Osteoblast (primary cell): ENCODE measurements around the gene EYA4. TPM values are rescaled to one million over a fixed set of nuclear protein-coding genes. Genes with fewer than 3 reads are reported as not detected.

ENCODE experiments used
- DNase-seq: peaks from one replicate; pipeline ENCODE4 v3.0.0; 2011; ENCODE audit warnings: low spot score, mixed read lengths; ENCODE audit not compliant: insufficient read length; ENCODE audit errors: missing footprints
- H2AFZ ChIP-seq: 2 replicates; pipeline ENCODE4 v1.6.0; 2011; ENCODE audit warnings: mild to moderate bottlenecking, low read length
- H3K27ac ChIP-seq: 2 replicates; pipeline ENCODE4 v1.5.1; 2011; ENCODE audit warnings: mild to moderate bottlenecking, low read depth, low read length, moderate library complexity
- H3K27me3 ChIP-seq: 2 replicates; pipeline ENCODE4 v1.6.0; 2012; ENCODE audit warnings: mild to moderate bottlenecking, control low read depth, inconsistent platforms, low read length, moderate library complexity; ENCODE audit not compliant: insufficient read depth
- H3K36me3 ChIP-seq: 2 replicates; pipeline ENCODE4 v1.5.1; 2011; ENCODE audit warnings: mild to moderate bottlenecking, low read length, control low read depth, moderate library complexity; ENCODE audit not compliant: insufficient read depth
- H3K4me1 ChIP-seq: 2 replicates; pipeline ENCODE4 v1.5.1; 2011; ENCODE audit warnings: mild to moderate bottlenecking, low read length, control low read depth, moderate library complexity; ENCODE audit not compliant: insufficient read depth
- H3K4me2 ChIP-seq: 2 replicates; pipeline ENCODE4 v1.6.0; 2011; ENCODE audit warnings: mild to moderate bottlenecking, low read length; ENCODE audit not compliant: insufficient read depth
- H3K4me3 ChIP-seq: fragments of 200-600 bp; sonication (generic); 3 replicates; pipeline ENCODE4 v1.5.1; 2012; ENCODE audit warnings: mild to moderate bottlenecking, low read length, inconsistent platforms; ENCODE audit not compliant: insufficient read depth
- H3K79me2 ChIP-seq: 2 replicates; pipeline ENCODE4 v1.6.0; 2012; ENCODE audit warnings: mild to moderate bottlenecking, low read length, control low read depth, inconsistent platforms; ENCODE audit not compliant: insufficient read depth
- H3K9me3 ChIP-seq: 2 replicates; pipeline ENCODE4 v1.5.1; 2011; ENCODE audit warnings: low read depth, low read length, control low read depth
- H4K20me1 ChIP-seq: 2 replicates; pipeline ENCODE4 v1.6.0; 2012; ENCODE audit warnings: mild to moderate bottlenecking, low read length, control low read depth; ENCODE audit not compliant: insufficient read depth
- total RNA-seq: library from RNA; depleted of rRNA; stranded (reverse); fragments of >200 nt; gene quantifications from 2 replicates; pipeline ENCODE4 v1.2.3, GENCODE V29; 2012
- TF ChIP-seq, protein P1 (sequence below): IDR thresholded peaks from 2 replicates; pipeline ENCODE4 v1.5.1; 2011; ENCODE audit warnings: mild to moderate bottlenecking, low read depth, low read length, moderate library complexity; ENCODE audit errors: extremely low read depth

Gene EYA4
- total RNA-seq, 1 donor, result 35.5 TPM

DNA sequence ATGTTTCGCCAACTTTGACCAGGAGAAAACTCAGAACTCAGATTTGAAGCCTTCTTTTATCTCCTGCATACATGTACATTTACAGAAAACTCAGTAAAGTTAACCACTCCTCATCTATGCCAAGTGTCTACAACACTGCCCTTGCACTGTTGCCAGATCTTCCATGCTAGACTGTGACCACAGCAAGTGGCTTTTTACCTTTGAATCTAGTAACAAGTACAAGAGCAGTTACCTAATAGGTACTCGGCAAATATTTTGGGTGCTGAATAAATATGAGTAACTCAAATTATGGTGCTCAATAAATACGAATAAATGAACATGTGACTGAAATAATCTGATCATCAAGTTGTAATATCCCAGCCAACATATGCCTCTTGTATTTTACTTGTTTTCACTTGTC lies 184.9 kb downstream of the EYA4 start:
- H3K27me3 ChIP-seq, result no peaks in the 10 kb centered on the region
- H3K36me3 ChIP-seq, result no peaks in the 10 kb centered on the region
- DNase-seq, result no peak
- H3K27ac ChIP-seq, result no peak overlapping the region
- no peak overlapping the region for H3K4me2 ChIP-seq
- TF ChIP-seq, protein P1, sequence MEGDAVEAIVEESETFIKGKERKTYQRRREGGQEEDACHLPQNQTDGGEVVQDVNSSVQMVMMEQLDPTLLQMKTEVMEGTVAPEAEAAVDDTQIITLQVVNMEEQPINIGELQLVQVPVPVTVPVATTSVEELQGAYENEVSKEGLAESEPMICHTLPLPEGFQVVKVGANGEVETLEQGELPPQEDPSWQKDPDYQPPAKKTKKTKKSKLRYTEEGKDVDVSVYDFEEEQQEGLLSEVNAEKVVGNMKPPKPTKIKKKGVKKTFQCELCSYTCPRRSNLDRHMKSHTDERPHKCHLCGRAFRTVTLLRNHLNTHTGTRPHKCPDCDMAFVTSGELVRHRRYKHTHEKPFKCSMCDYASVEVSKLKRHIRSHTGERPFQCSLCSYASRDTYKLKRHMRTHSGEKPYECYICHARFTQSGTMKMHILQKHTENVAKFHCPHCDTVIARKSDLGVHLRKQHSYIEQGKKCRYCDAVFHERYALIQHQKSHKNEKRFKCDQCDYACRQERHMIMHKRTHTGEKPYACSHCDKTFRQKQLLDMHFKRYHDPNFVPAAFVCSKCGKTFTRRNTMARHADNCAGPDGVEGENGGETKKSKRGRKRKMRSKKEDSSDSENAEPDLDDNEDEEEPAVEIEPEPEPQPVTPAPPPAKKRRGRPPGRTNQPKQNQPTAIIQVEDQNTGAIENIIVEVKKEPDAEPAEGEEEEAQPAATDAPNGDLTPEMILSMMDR, result no peak
- H3K9me3 ChIP-seq, result no peaks in the 10 kb centered on the region
- no peaks in the 10 kb centered on the region for H4K20me1 ChIP-seq
- no peak overlapping the region for H3K4me3 ChIP-seq
- H3K79me2 ChIP-seq, result no peaks in the 10 kb centered on the region
- H3K4me1 ChIP-seq, result no peaks in the 10 kb centered on the region
- H2AFZ ChIP-seq, result no peak overlapping the region

GRCh38 chr6:133428295-133428694 lies 187.1 kb downstream of the EYA4 start:
- Histone ChIP-seq H2AFZ (no peak overlapping the region), H3K79me2 (no peaks in the 10 kb centered on the region), H3K36me3 (no peaks in the 10 kb centered on the region), H3K4me2 (no peak overlapping the region), H4K20me1 (no peaks in the 10 kb centered on the region), H3K9me3 (no peaks in the 10 kb centered on the region), H3K27ac (no peak overlapping the region), H3K27me3 (no peaks in the 10 kb centered on the region), H3K4me1 (no peaks in the 10 kb centered on the region), H3K4me3 (no peak overlapping the region)
- TF ChIP-seq, protein P1, result no peak
- DNase-seq, result no peak

DNA sequence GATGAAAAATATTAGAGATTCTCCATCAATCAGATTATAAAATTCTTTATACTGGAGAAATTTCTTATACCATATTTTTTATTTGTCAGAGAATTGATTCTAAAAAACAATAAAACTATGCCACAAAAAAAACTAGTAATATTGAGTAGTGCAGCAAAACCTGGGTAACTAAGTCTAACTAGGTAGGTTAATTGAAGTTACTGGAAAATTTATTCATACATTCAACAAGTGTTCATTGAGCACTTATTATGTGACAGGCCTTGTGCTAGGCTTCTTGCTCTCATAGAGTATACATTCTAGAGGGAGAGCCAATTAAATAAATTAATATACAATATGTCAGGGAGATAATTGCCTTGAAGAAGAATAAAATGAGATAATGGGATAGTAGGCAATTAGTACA lies 189.4 kb downstream of the EYA4 start:
- no peak overlapping the region for H3K4me3 ChIP-seq
- no peaks in the 10 kb centered on the region for H3K9me3 ChIP-seq
- H3K79me2 ChIP-seq, result no peaks in the 10 kb centered on the region
- TF ChIP-seq, protein P1, result no peak
- no peaks in the 10 kb centered on the region for H3K27me3 ChIP-seq
- H3K36me3 ChIP-seq, result no peaks in the 10 kb centered on the region
- DNase-seq, result no peak
- H3K4me1 ChIP-seq, result no peaks in the 10 kb centered on the region
- H3K27ac ChIP-seq, result no peak overlapping the region
- H2AFZ ChIP-seq, result no peak overlapping the region
- no peaks in the 10 kb centered on the region for H4K20me1 ChIP-seq
- no peak overlapping the region for H3K4me2 ChIP-seq

DNA sequence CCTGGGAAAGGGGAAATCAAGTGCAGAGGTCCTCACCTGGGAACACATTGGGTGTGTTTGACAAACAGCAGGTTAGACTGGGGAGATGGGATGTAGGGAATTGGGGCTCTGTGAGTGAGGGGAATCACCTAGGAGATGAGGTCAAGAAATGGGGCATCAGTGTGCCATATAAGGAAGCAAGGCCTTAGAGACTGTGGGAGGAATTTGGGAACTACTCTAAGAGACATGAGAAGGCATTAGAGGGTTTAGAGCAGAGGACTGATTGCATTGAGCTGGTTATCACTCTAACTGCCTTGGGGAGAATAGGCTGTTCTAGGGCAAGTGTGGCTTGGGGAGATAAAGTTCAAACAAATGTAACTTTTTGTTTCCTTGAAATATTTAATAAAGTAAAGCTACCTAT lies 189.9 kb downstream of the EYA4 start:
- no peaks in the 10 kb centered on the region for H3K9me3 ChIP-seq
- no peaks in the 10 kb centered on the region for H3K4me1 ChIP-seq
- no peak for DNase-seq
- no peaks in the 10 kb centered on the region for H3K79me2 ChIP-seq
- H3K27me3 ChIP-seq, result no peaks in the 10 kb centered on the region
- H3K27ac ChIP-seq, result no peak overlapping the region
- no peaks in the 10 kb centered on the region for H4K20me1 ChIP-seq
- no peaks in the 10 kb centered on the region for H3K36me3 ChIP-seq
- H3K4me3 ChIP-seq, result no peak overlapping the region
- no peak overlapping the region for H3K4me2 ChIP-seq
- TF ChIP-seq, protein P1, result no peak
- H2AFZ ChIP-seq, result no peak overlapping the region
